ENCODE data around the gene CAVIN3.
"Not testable (repeated sequence)": the region's sequence is repeated elsewhere in the genome, so short reads cannot be mapped to it uniquely, and the experiment has no call there.

CAVIN3 gene

GRCh38 chr11:6323291-6323905 is 3.1 kb upstream of the CAVIN3 start:
- no peak for DNase-seq

GRCh38 chr11:6321961-6322362 is 1.7 kb upstream of the CAVIN3 start:
- DNase-seq, result no peak

GRCh38 chr11:6321356-6321755 is 1.1 kb upstream of the CAVIN3 start:
- no peak for DNase-seq

- peak; percentile 68 for DNase-seq
Observed at GRCh38 chr11:6319704-6320410, 444 bp downstream of the CAVIN3 start.

GRCh38 chr11:6319001-6319703 is 1.1 kb downstream of the CAVIN3 start:
- no peak for DNase-seq

- DNase-seq, result no peak
Observed at GRCh38 chr11:6318204-6318603, 2.1 kb downstream of the CAVIN3 start.

- peak; percentile 49 for DNase-seq
Observed at GRCh38 chr11:6315811-6316425, 4.4 kb downstream of the CAVIN3 start.

- no peak for DNase-seq
Observed at GRCh38 chr11:6312106-6312505, 8.2 kb downstream of the CAVIN3 start.

- DNase-seq, result no peak
Observed at GRCh38 chr11:6307876-6308275, 12.4 kb downstream of the CAVIN3 start.

- no peak for DNase-seq
Observed at GRCh38 chr11:6305297-6305696, 15.0 kb downstream of the CAVIN3 start.

GRCh38 chr11:6303661-6304060 is 16.6 kb downstream of the CAVIN3 start:
- no peak for DNase-seq

- DNase-seq, result no peak
Observed at GRCh38 chr11:6301096-6301495, 19.2 kb downstream of the CAVIN3 start.

- no peak for DNase-seq
Observed at GRCh38 chr11:6300325-6300724, 20.0 kb downstream of the CAVIN3 start.

GRCh38 chr11:6298605-6299004 is 21.7 kb downstream of the CAVIN3 start:
- DNase-seq, result peak; percentile 40

- DNase-seq, result no peak
Observed at GRCh38 chr11:6297831-6298230, 22.5 kb downstream of the CAVIN3 start.

GRCh38 chr11:6285019-6285418 is 35.3 kb downstream of the CAVIN3 start:
- DNase-seq, result no peak

- no peak for DNase-seq
Observed at GRCh38 chr11:6284250-6284649, 36.1 kb downstream of the CAVIN3 start.

- DNase-seq, result no peak
Observed at GRCh38 chr11:6283453-6284023, 36.8 kb downstream of the CAVIN3 start.

GRCh38 chr11:6280809-6281208 is 39.5 kb downstream of the CAVIN3 start:
- not testable (repeated sequence) for DNase-seq

GRCh38 chr11:6273188-6273587 is 47.1 kb downstream of the CAVIN3 start:
- DNase-seq, result no peak

- no peak for DNase-seq
Observed at GRCh38 chr11:6271598-6271997, 48.7 kb downstream of the CAVIN3 start.

- no peak for DNase-seq
Observed at GRCh38 chr11:6270584-6271246, 49.6 kb downstream of the CAVIN3 start.

- DNase-seq, result no peak
Observed at GRCh38 chr11:6269994-6270393, 50.3 kb downstream of the CAVIN3 start.

Data from stimulated activated CD8-positive, alpha-beta memory T cell treated with anti-CD3 and anti-CD28 coated beads, Interleukin-4, amount 100 ng/mL, for 48 hours (primary cell).